Duodenal mucosa (tissue), 2 donors: ENCODE measurements around the gene CTAG1B.
"Not testable (repeated sequence)": the region's sequence is repeated elsewhere in the genome, so short reads cannot be mapped to it uniquely, and the experiment has no call there.

Source experiments
- H3K27ac ChIP-seq: one replicate; pipeline ENCODE4 v1.7.0; 2013; ENCODE audit warnings: low read depth, low read length
- H3K27me3 ChIP-seq, 2 donors: one replicate each; pipeline ENCODE4 v1.7.0; 2013; ENCODE audit warnings: low read length in 2 of 2, control low read depth in 1 of 2; ENCODE audit not compliant: insufficient read depth in 2 of 2, control insufficient read depth in 1 of 2
- H3K36me3 ChIP-seq, 2 donors: one replicate each; pipeline ENCODE4 v1.7.0; 2013; ENCODE audit warnings: low read length in 2 of 2, control low read depth in 1 of 2; ENCODE audit not compliant: insufficient read depth in 2 of 2, control insufficient read depth in 1 of 2
- H3K4me1 ChIP-seq, 2 donors: one replicate each; pipeline ENCODE4 v1.7.0; 2013; ENCODE audit warnings: low read length in 2 of 2, control low read depth in 1 of 2; ENCODE audit not compliant: insufficient read depth in 2 of 2, control insufficient read depth in 1 of 2
- H3K4me3 ChIP-seq, 2 donors: one replicate each; pipeline ENCODE4 v1.7.0; 2013; ENCODE audit warnings: low read length in 2 of 2, low read depth in 1 of 2
- H3K9ac ChIP-seq, 2 donors: one replicate each; pipeline ENCODE4 v1.7.0; 2013; ENCODE audit warnings: low read length in 2 of 2, low read depth in 1 of 2
- H3K9me3 ChIP-seq, 2 donors: one replicate each; pipeline ENCODE4 v1.7.0; 2013; ENCODE audit warnings: low read length in 2 of 2, control low read depth in 1 of 2; ENCODE audit not compliant: control insufficient read depth in 1 of 2

Gene CTAG1B

DNA sequence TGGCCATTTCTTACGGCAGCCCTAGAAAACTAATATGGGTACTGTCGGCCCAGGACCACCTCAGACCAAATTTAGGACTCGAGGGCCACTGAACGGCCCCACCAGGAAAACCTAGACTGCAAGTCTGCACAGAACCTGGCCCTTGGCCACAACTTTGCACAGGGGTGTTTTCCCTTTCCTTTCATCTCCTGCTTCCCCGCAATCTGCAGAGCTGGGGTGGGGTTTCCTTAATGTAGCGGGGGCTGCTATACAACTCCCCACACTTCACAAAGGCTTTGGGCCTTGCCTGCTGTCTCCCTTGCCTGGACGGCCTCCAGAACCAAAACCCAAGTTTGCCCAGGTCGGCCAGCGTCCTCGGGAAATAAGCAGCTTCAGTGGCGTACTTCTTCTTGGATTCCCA, 11.9 kb upstream of the CTAG1B start:
- not testable (repeated sequence) for H3K4me1 ChIP-seq, H3K9ac ChIP-seq, H3K27ac ChIP-seq, H3K4me3 ChIP-seq, H3K36me3 ChIP-seq, H3K9me3 ChIP-seq, H3K27me3 ChIP-seq

GRCh38 chrX:154628960-154629359, 9.9 kb upstream of the CTAG1B start:
- not testable (repeated sequence) for H3K4me3 ChIP-seq, H3K27ac ChIP-seq, H3K9ac ChIP-seq, H3K27me3 ChIP-seq, H3K9me3 ChIP-seq, H3K4me1 ChIP-seq, H3K36me3 ChIP-seq

DNA sequence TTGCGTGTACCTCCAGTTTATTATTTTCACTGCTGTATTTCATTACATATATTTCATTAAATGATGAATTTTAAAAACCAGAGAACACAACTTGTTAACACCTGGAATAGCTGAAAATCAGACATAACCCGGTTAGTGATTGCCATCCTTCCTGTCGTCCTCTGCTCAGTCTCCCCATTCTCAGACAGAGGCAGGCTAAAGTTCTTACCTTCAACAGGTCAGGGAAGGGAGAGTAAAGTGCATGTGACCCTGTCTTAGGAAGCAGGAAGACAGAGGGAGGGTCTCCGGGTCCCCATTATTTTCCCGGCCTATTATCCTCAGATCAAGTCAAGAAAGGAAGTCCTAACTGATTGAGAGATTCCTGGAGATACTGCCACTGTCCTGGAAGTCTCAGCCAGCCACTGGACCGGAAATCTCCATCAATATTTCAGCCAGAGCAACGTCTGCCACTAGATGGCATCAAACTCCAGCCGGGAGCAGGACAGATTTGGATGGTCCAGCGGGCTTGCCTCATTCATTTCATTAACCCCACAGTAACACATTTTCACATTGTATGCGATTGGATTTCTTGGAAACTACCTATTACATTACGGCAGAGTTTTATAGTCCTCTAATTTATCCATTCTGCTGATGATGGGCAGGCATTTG, 1.8 kb upstream of the CTAG1B start:
- not testable (repeated sequence) for H3K4me3 ChIP-seq, H3K4me1 ChIP-seq, H3K9me3 ChIP-seq, H3K27ac ChIP-seq, H3K36me3 ChIP-seq, H3K27me3 ChIP-seq, H3K9ac ChIP-seq

DNA sequence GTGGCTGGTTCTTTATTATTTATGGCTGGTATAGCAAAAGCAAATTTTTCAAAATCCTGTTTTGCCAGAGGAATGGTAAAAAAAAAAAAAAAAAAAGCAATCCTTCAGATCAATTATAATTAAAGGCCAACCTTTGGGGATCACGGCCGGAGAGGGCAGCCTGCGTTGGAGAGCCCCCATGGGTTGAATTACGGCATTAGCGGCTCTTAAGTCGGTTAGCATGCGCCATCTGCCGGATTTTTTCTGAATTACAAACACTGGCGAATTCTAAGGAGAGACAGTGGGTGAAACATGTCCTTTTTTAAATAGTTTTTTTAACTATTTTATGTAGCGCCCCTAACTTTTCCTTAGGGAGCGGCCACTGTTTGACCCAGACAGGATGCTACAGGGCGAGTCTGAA, 5.5 kb downstream of the CTAG1B start:
- not testable (repeated sequence) for H3K4me1 ChIP-seq, H3K4me3 ChIP-seq, H3K9me3 ChIP-seq, H3K9ac ChIP-seq, H3K36me3 ChIP-seq, H3K27ac ChIP-seq, H3K27me3 ChIP-seq

GRCh38 chrX:154611146-154611545, 7.9 kb downstream of the CTAG1B start:
- not testable (repeated sequence) for H3K36me3 ChIP-seq, H3K9ac ChIP-seq, H3K9me3 ChIP-seq, H3K4me3 ChIP-seq, H3K27ac ChIP-seq, H3K4me1 ChIP-seq, H3K27me3 ChIP-seq

- not testable (repeated sequence) for H3K4me1 ChIP-seq, H3K27me3 ChIP-seq, H3K4me3 ChIP-seq, H3K9me3 ChIP-seq, H3K36me3 ChIP-seq, H3K9ac ChIP-seq, H3K27ac ChIP-seq
These were observed 10.3 kb downstream of the CTAG1B start for GRCh38 chrX:154608823-154609222.

DNA sequence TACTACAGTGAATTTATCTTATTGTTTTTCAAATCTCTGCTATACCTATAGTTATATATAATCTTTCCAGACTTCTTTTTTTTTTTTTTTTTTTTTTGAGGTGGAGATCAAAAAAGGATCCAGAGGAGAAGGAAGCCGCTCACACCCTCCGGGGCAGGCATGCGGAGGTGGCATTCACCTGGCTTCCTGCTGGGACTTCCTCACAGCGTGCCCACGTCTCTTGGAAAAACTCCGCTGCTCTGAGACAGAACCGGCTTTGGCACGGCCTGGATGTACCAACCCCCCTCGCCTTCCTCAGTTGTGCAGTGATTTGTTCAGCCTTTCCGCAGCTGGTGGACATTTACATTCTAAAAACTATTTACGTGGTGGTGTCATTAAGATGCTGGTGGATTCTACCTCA, 11.1 kb downstream of the CTAG1B start:
- not testable (repeated sequence) for H3K9ac ChIP-seq, H3K27me3 ChIP-seq, H3K9me3 ChIP-seq, H3K4me3 ChIP-seq, H3K27ac ChIP-seq, H3K4me1 ChIP-seq, H3K36me3 ChIP-seq

- no peak overlapping the region for H3K4me3 ChIP-seq
- no peak overlapping the region for H3K27ac ChIP-seq
- no peaks in the 10 kb centered on the region for H3K36me3 ChIP-seq
- no peaks in the 10 kb centered on the region for H3K9me3 ChIP-seq
- no peaks in the 10 kb centered on the region for H3K27me3 ChIP-seq
- H3K9ac ChIP-seq = no peak overlapping the region
- H3K4me1 ChIP-seq = no peaks in the 10 kb centered on the region
These were observed 11.7 kb downstream of the CTAG1B start for GRCh38 chrX:154607370-154607769.

DNA sequence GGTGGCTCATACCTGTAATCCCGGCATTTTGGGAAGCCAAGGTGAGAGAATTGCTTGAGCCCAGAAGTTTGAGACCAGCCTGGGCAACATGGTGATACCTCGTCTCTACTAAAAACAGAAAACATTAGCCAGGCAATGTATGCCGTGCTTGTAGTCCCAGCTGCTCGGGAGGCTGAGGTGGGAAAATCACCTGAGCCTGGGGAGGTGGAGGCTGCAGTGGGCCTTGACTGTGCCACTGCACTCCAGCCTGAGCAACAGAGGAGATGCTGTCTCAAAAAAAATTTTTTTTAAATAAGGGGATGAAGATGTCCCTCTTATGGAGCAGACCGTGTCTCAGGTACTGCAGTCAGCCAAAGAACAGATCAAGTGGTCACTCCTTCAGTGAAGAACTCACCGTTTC, 13.5 kb downstream of the CTAG1B start:
- H3K27me3 ChIP-seq = no peaks in the 10 kb centered on the region
- H3K4me1 ChIP-seq = no peaks in the 10 kb centered on the region
- no peak overlapping the region for H3K9ac ChIP-seq
- no peaks in the 10 kb centered on the region for H3K9me3 ChIP-seq
- H3K27ac ChIP-seq = no peak overlapping the region
- H3K4me3 ChIP-seq = no peak overlapping the region
- no peaks in the 10 kb centered on the region for H3K36me3 ChIP-seq

GRCh38 chrX:154603438-154604430, 15.3 kb downstream of the CTAG1B start:
- H3K36me3 ChIP-seq = no peaks in the 10 kb centered on the region
- H3K4me3 ChIP-seq = no peak overlapping the region
- H3K4me1 ChIP-seq = no peaks in the 10 kb centered on the region
- H3K9ac ChIP-seq = no peak overlapping the region
- no peaks in the 10 kb centered on the region for H3K27me3 ChIP-seq
- no peak overlapping the region for H3K27ac ChIP-seq
- H3K9me3 ChIP-seq = no peaks in the 10 kb centered on the region
